Activated T-helper 1 cell treated with anti-CD3 and anti-CD28 coated beads, Interleukin-2, amount 50 U/mL, for 16 hours (primary cell): Measurements from ENCODE around the gene FZD7.

Source experiments
- DNase-seq, 2 donors: peaks; one replicate each; pipeline ENCODE4 v3.0.0-alpha.2; 2020; ENCODE audit warnings: low read depth in 1 of 2, low spot score in 1 of 2

FZD7 gene

DNA sequence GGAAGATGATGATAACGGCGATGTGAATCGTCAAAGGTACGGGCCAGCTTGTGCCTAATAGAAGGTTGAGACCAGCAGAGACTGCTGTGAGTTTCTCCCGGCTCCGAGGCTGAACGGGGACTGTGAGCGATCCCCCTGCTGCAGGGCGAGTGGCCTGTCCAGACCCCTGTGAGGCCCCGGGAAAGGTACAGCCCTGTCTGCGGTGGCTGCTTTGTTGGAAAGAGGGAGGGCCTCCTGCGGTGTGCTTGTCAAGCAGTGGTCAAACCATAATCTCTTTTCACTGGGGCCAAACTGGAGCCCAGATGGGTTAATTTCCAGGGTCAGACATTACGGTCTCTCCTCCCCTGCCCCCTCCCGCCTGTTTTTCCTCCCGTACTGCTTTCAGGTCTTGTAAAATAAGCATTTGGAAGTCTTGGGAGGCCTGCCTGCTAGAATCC lies 3.0 kb downstream of the FZD7 start:
- DNase-seq, result no peak

DNA sequence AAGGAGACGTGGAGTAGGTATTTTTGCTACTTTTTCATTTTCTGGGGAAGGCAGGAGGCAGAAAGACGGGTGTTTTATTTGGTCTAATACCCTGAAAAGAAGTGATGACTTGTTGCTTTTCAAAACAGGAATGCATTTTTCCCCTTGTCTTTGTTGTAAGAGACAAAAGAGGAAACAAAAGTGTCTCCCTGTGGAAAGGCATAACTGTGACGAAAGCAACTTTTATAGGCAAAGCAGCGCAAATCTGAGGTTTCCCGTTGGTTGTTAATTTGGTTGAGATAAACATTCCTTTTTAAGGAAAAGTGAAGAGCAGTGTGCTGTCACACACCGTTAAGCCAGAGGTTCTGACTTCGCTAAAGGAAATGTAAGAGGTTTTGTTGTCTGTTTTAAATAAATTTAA lies 3.4 kb downstream of the FZD7 start:
- DNase-seq, result no peak

DNA sequence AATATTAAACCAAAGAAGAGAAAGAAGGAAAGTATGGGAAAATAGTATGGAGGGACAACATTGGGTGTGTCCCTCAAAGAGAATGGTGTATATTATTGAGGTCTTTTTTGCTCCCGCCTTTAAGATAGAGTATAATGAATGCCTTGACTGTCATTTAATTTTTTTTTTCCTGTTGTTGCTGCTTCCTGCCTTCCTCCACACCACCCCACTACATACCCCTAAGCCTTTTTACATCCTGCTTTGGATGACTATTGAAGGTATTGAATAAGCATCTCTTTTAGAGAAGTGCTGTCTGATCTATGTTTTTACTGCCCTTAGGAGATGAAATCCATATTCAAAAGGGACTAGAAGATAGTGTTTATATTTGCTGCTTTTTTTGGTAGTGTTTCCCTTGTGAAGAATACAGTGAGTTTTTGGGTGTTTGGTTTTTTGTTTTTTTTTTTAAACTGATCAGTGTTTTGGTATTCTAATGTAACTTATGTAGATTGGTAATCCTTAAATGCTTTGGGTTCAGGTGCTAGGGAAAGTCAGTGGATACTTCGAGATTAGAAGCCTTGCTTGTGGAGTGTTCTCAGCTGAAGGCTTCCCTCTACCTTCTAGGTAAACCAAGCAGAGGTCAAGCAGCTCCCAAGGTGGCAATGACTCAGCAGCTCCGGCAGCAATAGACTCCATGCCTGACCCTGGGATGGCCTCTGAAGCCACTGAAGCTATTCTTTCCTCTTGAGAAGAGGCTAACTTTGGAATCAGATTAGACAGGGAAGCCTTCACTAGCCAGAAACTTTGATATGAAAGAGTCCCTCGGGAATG lies 5.0 kb downstream of the FZD7 start:
- DNase-seq, result no peak

DNA sequence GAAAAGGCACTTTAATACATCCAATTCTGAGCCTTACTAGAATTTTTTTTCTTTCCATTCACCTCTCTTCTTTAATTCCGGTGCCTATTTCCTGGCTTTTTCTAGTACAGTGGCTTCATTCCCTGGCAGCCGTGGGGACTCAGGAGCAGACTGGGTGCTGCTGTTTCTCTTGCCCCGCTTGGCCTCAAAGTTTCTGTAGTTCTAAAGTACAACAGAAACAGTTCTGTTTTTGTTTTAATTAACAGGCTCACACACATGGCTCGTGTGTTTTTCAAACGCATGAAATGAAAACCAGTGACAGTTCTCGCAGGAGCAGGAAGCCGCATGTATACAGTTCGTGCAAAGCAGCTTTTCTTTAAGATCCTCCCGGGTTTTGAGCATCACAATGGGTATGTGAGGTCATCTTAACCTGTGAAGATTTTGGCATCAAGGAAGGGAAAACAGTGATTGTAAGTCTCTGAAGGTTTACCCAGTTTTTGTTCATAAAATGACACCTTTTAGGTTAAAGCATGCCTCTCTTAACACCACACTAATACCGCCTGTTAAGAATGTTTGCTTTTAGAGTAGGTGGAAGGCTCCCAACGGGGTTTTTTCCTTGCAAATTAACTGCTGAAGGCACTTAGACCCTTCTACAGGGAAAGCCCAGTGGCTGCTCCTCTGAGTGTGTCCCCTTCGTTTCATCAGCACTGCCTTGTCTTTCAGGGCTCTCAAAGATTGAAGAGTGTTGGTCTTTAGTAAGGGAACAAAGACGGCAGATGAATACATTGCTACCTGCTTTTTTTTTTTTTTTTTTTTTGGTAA lies 5.8 kb downstream of the FZD7 start:
- no peak for DNase-seq

DNA sequence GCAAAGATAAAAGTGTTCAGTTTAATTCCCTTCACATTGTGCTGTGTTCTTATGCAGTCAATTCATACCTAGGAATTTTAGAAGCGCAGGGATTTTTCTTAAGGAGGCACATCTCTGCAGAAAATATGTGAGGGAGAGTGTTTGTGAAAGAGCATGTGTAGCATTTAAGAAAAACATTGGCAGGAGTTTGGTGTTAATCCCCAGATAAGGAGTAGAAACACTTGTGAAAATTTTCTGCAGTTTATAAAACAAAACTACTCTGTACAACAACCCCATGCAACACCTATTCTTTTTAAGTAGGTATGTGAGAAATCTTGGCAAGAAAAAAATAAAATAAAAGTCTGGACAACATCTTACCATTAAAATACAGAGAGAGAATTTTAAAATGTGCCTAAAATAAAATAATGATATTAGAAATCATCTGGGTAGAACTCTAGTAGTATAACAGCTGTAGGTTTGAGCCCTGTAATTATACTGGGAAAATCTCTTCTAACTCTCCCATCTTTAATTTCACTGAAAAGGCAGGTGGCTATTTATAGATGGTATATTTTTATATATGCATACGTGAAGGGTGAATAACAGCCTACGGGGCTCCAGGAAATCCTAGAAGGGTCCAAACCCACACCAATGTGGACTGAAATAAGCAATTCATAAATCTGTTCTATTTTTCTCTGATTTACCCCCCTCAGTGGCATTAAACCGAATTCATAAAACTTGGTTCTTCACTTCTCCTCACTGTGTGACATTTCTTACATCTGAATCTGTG lies 6.6 kb downstream of the FZD7 start:
- DNase-seq, result no peak

DNA sequence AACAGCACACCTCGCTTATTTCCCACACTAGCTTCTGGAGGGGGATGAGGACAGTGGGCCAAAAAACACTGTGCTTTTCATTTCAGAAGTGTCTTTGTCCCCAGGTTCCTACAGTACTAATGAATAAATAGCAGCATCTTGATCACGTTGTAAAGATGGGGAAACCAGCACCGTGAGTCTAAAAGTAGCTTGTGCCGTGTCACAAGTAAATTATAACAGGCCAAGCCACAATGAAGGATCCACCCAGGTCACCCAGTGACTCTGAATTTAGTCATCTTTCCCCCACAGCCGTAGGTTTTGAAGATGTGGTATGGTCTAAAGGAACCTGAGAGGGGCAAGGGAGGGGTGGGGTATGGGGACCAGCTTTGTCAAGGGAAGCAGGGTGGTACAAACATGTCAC lies 8.8 kb downstream of the FZD7 start:
- no peak for DNase-seq

DNA sequence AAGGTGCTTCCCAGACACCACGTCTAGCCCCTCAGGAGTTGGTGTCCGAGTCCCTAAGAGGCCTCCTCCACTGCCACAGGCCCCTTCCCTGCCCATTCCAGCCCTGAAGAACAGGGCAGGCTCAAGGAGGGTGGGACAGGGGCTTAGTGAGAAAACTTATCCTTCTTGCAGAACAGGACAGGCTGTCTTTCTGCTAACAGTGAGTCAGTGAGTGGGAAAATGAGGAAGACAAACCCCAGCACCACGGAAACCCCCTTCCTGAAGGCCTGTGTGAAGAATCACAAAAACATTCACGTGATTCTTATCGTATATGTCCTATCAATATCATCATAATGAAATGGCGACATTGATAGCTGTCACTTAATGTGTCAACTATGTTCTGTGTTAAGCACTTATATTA lies 9.8 kb downstream of the FZD7 start:
- no peak for DNase-seq

DNA sequence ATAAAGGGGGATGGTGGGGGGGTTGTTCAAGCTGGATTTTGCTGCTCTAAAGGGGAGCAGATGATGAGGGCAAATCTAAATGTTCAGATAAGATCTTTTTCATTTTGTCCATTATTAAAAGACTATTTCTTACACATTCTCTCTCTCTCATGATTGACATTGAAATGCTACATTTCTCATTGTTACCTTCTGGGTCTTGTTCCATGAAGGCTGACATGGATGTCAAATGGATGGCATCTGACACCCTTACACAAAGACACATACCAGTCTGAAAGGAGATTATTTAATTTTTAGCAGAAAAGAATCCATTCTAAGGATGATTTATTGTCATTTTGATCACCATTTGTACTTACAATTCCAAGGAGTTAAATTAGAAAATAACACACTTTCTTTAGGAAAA lies 11.1 kb downstream of the FZD7 start:
- no peak for DNase-seq

DNA sequence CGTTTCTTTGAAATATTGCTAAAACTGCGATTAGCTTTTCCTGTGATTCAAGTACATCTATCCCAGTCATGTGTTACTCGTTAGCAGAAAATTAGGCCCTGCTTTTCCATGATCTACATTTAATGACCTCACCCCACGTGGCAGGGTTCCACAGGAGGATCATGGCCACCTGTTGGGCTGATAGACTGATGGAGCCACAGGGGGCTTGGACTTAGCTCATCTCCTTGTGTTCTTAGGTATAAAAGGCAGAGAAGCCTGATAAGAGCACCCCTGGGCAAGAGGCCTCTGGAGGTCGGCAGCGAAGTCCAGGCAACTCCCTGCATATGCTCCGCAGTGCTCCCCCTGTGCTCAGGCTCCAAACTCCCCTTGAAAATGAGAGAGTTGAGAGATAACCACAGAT lies 12.9 kb downstream of the FZD7 start:
- DNase-seq, result no peak

DNA sequence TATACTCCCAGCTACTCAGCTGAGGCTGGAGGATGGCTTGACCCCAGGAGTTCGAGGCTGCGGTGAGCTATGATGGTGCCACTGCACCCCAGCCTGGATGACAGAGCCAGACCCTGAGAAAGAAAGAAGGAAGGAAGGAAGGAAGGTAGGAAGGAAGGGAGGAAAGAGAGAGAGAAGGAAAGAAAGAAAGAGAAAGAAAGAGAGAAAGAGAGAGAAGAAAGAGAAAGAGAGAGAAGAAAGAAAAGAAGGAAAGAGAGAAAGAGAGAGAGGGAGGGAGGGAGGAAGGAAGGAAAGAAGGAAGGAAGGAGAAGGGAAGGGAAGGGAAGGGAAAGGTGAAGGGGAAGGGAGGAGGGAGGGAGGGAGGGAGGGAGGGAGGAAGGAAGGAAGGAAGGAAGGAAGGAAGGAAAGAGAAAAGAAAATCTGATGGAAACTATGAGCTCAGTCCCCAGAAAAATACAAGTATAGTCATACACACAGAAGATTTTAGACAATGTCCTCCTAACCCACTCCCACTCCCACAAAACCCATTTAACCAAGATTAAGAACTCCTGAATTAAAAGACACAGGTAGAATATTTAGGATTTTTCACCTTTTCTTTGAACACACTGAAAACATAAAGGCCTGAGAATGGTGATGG lies 15.6 kb downstream of the FZD7 start:
- no peak for DNase-seq

DNA sequence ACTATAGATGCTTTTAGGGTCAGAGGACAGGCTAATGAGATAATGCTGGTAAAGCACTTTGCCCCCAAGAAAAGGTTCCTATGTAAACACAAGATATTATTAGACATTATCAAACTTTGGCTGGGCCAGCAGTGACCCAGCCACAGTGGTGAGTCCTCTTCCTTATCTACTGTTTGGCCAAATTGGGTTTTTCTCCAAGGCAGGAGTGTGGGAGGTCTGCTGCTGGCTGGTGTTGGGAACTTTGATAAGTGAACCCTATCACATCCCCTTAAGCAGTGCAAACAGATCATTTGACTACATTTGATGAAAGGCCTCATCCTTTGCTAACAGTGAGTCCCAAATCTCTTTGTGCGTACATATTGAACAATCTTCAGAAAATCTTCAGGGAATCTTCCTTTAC lies 16.2 kb downstream of the FZD7 start:
- DNase-seq, result no peak

DNA sequence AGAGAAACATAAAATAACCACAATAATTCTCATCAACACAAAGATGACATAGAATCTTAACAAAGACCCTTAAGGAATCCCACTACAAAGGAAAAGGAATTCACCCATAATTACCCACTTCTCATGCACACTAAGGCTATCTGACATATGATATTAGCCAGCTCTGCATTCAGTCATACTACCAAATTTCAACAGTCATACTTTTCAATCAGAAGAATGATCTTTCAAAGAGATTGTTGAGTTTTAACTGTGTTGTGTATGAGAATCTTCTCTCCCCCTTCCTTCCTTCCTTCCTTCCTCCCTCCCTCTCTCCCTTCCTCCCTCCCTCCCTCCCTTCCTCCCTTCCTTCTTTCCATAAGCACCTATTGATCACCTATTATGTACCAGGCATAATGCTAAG lies 17.0 kb downstream of the FZD7 start:
- DNase-seq, result no peak

DNA sequence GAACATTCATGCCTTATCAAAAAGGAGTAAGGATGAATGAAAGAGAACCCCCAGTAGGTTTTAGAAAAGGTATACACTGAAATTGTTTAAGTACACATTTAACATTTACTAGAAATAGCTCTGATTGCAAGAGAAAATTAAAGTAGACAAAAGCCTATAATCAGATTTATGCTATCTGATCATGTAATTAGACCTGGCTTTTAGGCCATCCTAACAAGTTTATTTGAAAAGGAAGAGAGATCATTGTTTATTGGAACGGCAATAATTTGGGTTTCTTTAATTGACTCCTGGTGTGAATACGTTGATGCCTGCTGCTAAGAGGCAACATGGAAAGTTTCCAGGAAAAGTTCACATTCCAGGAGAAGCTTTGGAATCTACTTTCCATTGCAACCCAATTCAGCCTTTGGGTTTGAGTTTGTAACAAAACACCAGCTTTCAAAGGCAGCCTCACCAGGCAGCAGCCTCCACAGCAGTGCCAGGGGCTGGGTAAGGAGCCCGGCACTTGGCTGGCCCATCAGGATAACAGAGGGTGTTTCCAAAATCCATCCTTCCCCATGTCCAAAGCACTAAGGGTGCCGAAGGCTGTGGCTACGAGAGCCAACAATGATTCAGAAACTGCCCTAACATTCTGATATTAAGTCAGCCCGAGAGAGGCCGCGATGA lies 18.0 kb downstream of the FZD7 start:
- no peak for DNase-seq

DNA sequence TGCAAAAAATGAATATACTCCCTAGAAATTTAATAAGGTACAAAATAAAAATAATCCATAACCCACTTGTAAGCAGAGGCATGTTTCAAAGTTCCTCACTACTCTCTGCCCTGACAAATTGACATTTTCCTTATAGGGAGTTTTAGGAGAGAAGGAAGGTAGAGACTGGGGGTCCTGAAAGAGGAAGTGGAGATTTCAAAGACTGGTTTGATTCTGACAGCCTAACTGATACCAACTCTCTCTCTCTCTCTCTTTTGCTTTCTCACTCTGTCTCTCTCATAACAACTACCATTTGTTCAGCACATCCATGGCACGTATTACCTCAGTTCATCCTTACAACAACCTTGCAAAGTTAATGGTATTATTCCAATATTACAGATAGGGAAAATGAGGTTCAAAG lies 18.6 kb downstream of the FZD7 start:
- no peak for DNase-seq

DNA sequence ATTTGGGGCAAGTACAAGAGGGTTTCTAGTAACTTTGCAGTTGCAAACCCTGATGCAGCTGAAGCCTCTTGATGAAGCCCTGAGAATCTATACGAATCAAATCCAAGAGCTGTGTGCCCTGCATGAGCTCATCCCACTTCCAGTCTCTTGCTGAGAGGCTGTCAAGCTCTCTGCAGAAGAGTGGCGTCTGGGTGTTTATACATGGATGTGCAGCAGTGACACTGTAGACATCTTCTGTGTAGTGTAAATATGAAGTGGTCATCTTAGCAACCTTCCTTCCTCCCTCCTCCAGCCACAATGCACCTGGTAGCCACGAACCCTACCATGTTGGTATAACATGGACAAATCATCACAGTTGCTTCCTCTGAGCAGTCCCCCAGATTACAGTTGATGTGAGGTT lies 21.0 kb downstream of the FZD7 start:
- DNase-seq, result no peak

DNA sequence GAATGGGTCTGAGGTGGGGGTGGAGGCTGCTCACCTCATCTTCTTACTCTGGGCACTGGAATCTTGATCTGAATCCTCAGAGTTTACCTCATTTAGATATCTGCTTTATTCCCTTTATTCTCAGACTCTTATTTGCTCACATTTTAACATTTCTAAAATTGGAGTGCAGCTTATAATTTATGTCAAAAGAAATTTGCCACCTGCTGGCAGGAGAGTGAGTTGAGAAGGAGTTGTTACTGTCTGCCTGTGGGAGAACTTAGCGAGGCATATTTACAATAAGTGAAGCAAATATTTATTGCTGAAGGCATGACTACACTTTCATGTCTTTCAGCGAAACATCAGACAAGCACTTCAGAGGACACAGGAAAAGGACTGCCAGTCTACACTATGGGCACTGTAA lies 23.0 kb downstream of the FZD7 start:
- no peak for DNase-seq

DNA sequence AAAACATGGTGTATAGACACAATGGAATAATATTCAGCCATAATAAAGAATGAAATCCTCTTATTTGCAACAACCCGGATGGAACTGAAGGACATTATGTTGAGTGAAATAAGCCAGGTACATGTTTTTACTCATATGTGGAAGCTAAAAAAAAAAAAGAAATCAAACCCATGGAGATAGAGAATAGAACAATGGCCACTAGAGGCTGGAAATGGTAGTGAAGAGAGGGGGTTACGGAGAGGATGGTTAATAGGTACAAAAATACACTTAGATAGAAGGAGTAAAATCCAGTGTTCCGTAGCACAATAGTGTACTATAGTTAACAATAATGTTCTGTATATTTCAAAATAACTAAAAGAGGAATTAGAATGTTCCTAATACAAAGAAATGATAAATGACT lies 26.6 kb downstream of the FZD7 start:
- no peak for DNase-seq

DNA sequence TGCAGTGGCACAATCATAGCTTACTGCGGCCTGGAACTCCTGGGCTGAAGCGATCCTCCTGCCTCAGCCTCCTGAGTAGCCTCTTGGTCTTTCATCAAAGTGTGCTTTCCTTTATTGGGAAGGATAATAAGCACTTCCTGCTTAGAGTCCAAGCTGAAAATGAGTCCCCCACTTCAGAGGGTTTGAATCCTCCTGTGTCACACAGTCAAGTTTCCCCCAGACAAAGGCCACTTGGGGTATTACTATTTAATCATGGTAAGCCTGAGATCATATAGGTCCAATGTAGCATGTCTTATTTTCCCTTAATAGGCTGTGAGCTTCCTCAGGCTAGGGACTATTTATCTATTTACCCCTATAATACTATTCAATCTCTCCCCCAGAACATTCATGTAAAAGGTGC lies 28.0 kb downstream of the FZD7 start:
- DNase-seq, result no peak

DNA sequence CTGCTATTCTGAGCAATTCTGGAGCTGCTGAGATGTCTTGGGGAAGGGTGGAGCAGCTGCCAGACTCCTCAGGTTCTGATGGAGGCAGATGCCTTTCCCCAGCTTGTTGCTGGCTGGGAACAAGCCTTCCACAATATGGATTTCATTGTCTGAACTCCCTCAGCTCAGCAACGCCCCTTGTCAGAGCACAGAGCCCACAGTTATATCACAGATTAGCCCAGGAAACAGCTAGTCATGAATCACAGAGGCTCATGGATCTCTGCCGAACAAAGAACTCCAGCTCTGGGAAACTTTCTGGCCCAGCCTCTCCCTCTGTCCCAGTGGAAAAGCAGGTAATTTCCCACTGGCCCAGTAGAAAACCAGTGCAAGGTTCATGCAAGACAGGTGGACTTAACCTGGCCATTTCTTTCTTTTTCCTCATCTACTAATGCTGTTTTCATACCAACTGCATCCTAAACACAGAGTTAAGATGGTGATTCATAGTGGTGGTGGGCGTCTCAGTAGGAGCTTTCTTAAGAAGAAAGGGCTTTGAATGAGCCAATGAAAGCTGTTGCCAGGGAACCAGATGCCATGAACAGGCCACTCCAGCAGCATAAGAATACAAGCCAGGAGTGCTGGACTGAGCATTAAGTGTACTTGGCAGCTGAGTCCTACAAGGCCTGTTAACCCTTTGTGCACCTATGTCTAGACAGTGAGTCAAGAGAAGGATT lies 30.7 kb downstream of the FZD7 start:
- no peak for DNase-seq

DNA sequence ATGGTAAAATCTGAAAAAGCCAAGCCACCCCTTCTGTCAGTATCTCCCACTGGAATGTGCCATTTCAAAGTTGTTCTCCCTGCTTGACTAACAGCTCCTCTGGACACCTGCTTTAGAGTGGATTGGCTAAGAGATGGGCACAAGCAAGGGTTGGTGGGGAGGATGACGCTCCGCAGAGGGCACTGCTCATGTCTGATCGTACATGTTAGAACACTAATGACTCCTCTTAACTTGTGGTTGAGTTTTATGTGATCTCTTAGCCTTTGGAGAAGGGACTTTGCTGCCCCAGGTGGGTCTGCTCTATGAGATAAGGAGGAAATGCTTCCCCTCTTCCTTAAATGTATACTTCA lies 31.2 kb downstream of the FZD7 start:
- DNase-seq, result no peak
